ENCODE data around the gene ATXN1. TPM values are rescaled to one million over a fixed set of nuclear protein-coding genes. Genes with fewer than 3 reads are reported as not detected.
A peak's percentile ranks its signal among the peaks of the same experiment; 100 is the strongest.

The ATXN1 gene
- total and polyA plus RNA-seq, 2 of the 13 experiments (the other 11 are each of a cell fraction or from before 2014, with no cell fraction given) = 20.7 to 39.5 TPM

- ChIA-PET POLR2A (interaction anchor here (1.4 to 3.6 kb wide), 6 partner anchors 10 to 61 kb away, joined by 4 to 24 read pairs (median 8); partner anchors contain the start of gene ATXN1), CTCF (ENCODE audit: low intra/inter-chr PET ratio, low total read pairs) (no interaction called here)
- Histone ChIP-seq H3K27ac (ENCODE audit: extremely low read length, insufficient read depth, low read length) (peak overlapping the region; percentile 71), H3K4me3 (replicated peaks in 1 of 3; ENCODE audit: insufficient read depth in 1 of 3, low read depth in 2 of 3, low read length in 3 of 3) (no peak overlapping the region; a peak in 1 of 6 replicates), H3K36me3 (replicated peaks in 1 of 2; ENCODE audit: control insufficient read depth in 1 of 2, insufficient read depth in 2 of 2, low read length in 2 of 2) (0 out of 5 replicates have a peak, but pooled peaks cover 0 to 3% of the 10 kb centered on the region in 2 experiments), H3K9me3 (ENCODE audit: low read length) (no peaks in the 10 kb centered on the region), H3K79me2 (ENCODE audit: insufficient read depth, low read length) (peaks cover 62% of the 10 kb centered on the region), H3K27me3 (ENCODE audit: control insufficient read depth in 1 of 2, insufficient read depth in 2 of 2, low read length in 2 of 2) (no peaks in the 10 kb centered on the region), H3K4me1 (ENCODE audit: insufficient read depth, low read length) (peaks cover 61% of the 10 kb centered on the region), H3K9ac (ENCODE audit: insufficient read depth, low read depth, low read length) (peak overlapping the region; percentile 42; the same call in 1 of the 2 replicates), H3K4me2 (ENCODE audit: low read depth, low read length) (peak overlapping the region; percentile 61), H2AFZ (ENCODE audit: low read length) (no peak overlapping the region), H4K20me1 (ENCODE audit: insufficient read depth, low read length) (peaks cover 5% of the 10 kb centered on the region)
- ATAC-seq (no peak; the same call in 2 of the 3 replicates), DNase-seq (ENCODE audit: low spot score) (no peak), FAIRE-seq (no peak)
- WGBS (ENCODE audit: low lambda C conversion rate) = 81% methylated on average over 13 of the region's 13 CpGs
- in situ Hi-C loops (cut with HindIII; ENCODE audit: extremely low pct_ligation_motif_present, low pct_unique_long_range_greater_than_20kb) (no loop called here), intact Hi-C loops (cut with micrococcal nuclease; ENCODE audit: unreplicated experiment) (loop anchor here (2.0 kb wide), 1 partner anchor 52 kb away; no protein-coding TSS in a partner anchor)
- BruUV-seq (replicated peaks) = no TSS peak
- TF ChIP-seq DNMT1 (CRISPR knock-in tag; IDR thresholded peaks at IDR 0.05) = no peak
- no peak for TF ChIP-seq TP53 (CRISPR knock-in tag; conservative IDR thresholded peaks at IDR 0.05)
- TF ChIP-seq HMGXB3 (CRISPR knock-in tag; IDR thresholded peaks at IDR 0.05; ENCODE audit: borderline replicate concordance) = no peak
- no peak for TF ChIP-seq THYN1 (CRISPR knock-in tag; IDR thresholded peaks at IDR 0.05; ENCODE audit: borderline replicate concordance, low read depth)
- no peak for TF ChIP-seq ZNF850 (CRISPR knock-in tag; conservative IDR thresholded peaks at IDR 0.05)
- no peak for TF ChIP-seq ZNF773 (CRISPR knock-in tag; IDR thresholded peaks at IDR 0.05; ENCODE audit: borderline replicate concordance)
- TF ChIP-seq ZNF747 (CRISPR knock-in tag; IDR thresholded peaks at IDR 0.05; ENCODE audit: borderline replicate concordance) = no peak
- no peak for TF ChIP-seq XBP1 (CRISPR knock-in tag; IDR thresholded peaks at IDR 0.05)
- no peak for TF ChIP-seq USF2 (IDR thresholded peaks at IDR 0.05; ENCODE audit: low read depth, low read length)
- TF ChIP-seq USF2 (CRISPR knock-in tag; IDR thresholded peaks at IDR 0.05; ENCODE audit: borderline replicate concordance) = no peak
- TF ChIP-seq PATZ1 (CRISPR knock-in tag; IDR thresholded peaks at IDR 0.05) = no peak
- no peak for TF ChIP-seq ZNF543 (CRISPR knock-in tag; IDR thresholded peaks at IDR 0.05)
- peak; percentile 76; the same call in 1 of the 2 replicates for TF ChIP-seq ZBTB38 (CRISPR knock-in tag; IDR thresholded peaks at IDR 0.05)
- no peak for TF ChIP-seq EZH2 (conservative IDR thresholded peaks at IDR 0.05; ENCODE audit: low read depth, low read length)
- TF ChIP-seq RXRA (CRISPR knock-in tag; IDR thresholded peaks at IDR 0.05) = no peak
- TF ChIP-seq ZNF367 (CRISPR knock-in tag; IDR thresholded peaks at IDR 0.05; ENCODE audit: borderline replicate concordance) = no peak
Measured at GRCh38 chr6:16700202-16700915, 60.9 kb downstream of the ATXN1 start.
